ENCODE data around the gene DAPK1.

DAPK1 gene

DNA sequence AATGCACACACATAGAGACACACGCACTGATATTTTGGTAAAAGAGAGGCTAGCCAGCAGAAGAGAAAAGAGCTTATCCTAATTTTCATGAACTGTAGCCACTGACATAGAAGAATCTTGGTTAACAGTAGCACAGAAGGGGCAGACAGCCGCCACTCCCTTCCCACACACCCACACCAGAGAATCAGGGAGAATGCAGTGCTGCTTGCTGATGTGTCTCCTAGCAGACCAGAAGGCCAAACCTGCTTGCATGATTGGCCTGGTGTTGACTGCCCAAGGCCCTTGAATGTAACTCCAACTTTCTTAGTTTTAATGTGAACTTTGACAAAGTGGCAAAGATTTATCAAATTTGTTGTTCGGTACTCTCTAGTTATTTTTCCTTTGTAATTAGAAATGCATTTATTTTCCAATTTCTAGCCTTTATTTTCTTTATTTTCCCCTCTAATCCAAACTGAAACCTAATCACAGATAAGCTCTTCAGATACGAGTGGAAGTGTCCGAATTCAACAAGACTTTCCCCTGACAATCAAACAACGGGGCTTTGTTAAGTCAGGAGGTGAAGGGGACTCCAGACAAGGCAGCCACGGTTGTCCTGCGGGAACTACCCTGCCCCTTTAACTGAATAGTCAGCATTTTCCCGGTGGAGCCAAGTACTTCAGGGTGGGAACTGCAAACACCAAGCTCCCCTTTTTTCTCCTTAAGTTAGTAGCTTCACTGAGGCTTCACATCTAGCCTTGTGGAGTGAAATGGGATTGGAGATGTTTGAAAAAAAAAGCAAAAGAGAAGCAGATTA is 146.3 kb downstream of the DAPK1 start:
- no peak for DNase-seq (ENCODE audit: low spot score)

DNA sequence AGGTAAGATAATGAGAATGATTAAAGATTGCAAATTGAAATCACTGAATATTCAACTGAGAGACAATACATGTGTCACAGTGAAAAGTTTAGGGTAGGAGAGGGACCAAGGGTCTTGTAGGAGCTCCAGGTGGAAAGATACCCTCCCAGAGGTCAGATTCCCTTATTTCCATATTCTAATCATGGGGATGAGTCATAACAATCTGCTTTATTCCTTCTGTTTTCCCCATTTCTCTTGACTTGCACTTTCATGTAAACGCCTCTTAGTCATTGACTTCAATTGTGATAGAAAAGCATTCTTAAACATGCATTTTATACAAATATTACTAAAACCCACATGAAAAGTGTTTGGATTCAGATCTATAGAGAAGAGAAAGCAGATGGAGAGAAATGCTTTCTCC is 147.0 kb downstream of the DAPK1 start:
- no peak for DNase-seq (ENCODE audit: low spot score)

DNA sequence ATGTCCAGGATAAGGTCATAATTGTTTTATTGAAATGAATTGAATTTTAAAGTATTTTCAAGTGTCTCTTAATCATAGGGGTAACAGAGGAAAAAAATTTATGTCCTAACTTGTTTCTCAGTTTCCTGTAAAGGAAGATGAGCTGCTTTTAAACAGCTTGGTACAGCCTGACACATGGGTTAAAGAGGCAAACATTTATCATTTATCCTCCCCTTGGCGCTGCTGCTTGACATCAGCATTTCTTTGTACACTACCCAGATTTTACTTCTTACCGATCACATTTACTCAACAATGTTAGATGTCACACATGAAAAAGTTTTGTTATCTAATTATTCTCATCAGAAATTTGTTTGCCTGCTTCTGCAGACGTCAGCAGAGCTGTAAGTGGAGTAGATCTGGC is 148.9 kb downstream of the DAPK1 start:
- no peak for DNase-seq (ENCODE audit: low spot score)

DNA sequence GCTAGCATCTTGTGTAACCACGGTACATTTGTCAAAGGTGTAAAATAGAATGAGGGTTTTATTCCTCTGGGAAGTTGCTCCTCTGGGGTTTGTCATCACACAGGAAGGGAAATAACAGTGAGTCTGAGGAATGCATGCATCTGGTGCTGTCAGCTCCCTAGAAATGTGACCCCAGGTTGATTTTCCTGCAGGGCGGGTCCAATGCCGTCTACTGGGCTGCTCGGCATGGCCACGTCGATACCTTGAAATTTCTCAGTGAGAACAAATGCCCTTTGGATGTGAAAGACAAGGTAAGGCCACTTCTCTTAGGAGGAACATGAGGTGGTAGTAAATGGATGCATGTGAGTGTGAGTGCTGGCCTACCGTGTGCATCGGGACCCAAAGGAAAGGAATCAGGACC is 149.4 kb downstream of the DAPK1 start:
- DNase-seq (ENCODE audit: low spot score) = peak; percentile 45

DNA sequence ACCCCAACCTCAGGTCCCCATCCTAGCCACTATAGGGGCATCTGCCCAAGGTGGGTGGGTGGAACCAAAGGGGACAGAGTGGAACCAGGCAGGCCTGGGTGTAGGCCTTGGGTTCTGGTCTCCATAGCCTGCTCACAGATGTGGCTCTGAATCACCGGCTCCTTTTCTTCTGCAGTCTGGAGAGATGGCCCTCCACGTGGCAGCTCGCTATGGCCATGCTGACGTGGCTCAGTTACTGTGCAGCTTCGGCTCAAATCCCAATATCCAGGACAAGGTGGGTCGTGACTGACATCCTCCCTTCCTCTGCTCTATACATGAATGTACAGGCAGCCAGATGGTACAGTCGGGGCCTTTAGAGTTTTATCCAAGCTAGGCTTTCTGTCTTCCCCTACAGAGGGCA is 150.9 kb downstream of the DAPK1 start:
- no peak for DNase-seq (ENCODE audit: low spot score)

DNA sequence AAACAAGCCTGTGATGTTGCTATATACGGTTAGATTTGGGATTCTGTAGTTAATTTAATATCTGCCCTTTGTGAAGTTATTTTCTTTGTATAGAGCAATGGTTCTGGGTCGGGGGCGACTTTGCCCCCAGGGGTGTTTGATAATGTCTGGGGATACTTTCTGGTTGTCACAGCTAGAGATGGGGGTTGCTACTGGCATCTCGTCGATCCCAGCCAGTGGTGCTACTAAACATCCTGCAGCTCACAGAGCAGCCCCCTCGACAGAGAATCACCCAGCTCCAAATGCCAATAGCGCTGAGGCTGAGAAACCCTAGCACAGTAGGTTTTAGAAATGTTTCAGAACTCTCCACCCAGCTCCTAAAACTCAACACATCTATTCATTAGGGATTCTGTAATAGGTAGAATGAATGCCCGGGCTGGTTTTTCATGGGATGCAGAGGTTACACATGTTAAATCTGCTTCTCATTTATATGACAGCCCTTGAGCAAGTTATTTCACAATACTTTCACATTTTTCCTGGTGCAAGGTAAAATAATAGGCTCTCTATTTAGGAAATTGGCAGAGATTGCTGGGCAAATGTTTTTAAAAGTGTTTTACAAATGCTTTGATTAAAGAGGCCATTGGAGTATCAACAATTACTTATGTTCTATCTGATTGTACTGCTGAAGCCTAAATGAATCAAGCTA is 153.1 kb downstream of the DAPK1 start:
- no peak for DNase-seq (ENCODE audit: low spot score)

DNA sequence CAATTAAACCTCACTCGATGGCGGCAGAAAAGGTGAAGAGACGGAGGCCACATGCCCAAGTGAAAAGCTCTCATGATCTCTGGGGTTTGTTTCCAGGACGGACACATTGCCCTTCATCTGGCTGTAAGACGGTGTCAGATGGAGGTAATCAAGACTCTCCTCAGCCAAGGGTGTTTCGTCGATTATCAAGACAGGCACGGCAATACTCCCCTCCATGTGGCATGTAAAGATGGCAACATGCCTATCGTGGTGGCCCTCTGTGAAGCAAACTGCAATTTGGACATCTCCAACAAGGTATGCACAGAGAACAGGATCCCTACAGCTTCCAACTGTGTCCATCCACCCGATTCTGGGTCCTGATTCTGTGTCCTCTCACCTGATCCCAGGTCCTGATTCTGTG is 153.8 kb downstream of the DAPK1 start:
- no peak for DNase-seq (ENCODE audit: low spot score)

DNA sequence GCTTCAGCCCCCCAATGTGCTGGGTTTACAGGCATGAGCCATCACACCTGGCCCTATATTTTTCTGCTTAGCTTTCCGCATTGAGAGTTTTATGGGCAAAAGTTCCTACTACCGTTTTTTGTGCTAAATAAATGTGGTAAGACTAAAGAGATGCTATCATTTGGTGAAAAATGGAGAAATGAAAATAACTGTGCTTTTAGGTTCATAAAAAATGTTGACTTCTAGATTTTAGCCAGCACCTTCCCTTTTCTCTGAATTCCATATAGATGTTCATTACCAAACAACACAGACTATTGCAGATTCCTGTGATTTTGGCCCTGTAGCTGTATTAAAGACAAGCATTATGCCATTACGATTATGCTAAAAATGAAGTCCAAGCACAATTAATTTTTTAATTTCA is 156.3 kb downstream of the DAPK1 start:
- no peak for DNase-seq (ENCODE audit: low spot score)

DNA sequence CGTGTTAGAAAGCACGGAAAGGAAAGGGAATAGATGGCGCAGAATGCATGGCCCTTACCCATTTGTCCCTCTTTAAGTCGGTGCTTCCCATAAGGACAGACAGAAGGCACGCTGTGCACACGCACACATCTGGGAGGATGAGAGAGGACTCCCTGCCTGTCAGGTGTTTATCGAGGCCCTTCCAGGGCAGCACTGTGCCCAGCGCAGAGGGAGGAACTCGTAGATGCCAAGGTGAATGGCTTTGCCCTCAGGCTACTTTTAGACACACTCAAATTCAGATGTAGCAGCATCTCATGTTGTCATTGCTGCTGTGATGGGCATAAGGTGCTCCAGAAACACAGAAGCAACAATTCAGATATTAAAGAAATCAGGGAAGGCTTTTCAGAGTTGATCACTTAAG is 158.1 kb downstream of the DAPK1 start:
- no peak for DNase-seq (ENCODE audit: low spot score)

DNA sequence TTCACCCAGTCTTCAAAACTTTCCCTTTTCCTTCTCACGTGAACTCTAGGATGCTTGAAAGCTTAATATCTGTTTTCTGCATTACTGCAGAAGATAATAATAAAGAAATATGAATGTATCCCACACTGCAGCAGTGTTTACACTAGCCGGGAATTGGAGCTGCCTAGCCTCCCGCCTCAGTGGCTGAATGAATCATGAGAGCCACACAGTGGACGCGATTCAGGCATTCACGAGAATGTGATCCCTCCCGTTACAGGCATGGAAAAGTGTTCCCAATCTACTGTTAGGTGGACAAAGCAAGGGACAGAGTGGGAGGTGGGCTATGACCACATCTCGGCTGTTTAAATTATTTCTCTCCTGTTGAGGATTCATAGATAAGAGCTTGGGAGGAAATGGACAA is 158.8 kb downstream of the DAPK1 start:
- no peak for DNase-seq (ENCODE audit: low spot score)

DNA sequence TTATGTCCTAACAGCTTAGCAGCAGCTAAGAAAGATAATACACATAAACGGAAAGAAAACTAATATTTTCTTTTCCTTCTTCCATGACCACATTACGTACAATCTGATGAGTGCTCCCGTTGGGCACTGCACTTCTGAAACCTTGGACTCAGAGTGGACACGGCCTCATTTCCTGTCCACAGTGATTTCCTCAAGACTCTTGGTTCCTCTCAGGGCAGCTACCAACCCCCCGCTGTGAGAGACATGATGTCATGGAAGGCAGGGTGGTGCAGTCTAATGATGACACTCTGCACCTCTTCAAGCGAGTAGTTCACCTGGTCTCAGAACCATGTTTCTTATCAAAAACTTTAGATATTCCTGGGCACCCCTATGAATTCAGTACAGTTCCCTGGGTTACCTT is 159.5 kb downstream of the DAPK1 start:
- peak; percentile 55 for DNase-seq (ENCODE audit: low spot score)

DNA sequence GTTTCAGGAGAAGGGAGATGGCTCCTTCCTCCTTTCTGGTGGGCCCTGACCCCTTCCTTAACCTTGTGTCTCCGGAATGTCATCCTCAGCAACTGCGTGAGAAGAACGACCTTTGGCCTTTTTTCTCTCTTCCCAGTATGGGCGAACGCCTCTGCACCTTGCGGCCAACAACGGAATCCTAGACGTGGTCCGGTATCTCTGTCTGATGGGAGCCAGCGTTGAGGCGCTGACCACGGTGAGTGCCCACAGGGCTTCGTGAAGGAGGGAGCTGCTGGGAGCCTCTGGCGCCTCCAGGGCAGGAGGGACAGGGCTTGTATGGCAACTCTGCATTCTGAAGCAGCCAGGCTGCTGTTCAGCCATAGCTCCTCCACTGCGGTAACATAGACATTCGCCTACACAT is 160.2 kb downstream of the DAPK1 start:
- no peak for DNase-seq (ENCODE audit: low spot score)

DNA sequence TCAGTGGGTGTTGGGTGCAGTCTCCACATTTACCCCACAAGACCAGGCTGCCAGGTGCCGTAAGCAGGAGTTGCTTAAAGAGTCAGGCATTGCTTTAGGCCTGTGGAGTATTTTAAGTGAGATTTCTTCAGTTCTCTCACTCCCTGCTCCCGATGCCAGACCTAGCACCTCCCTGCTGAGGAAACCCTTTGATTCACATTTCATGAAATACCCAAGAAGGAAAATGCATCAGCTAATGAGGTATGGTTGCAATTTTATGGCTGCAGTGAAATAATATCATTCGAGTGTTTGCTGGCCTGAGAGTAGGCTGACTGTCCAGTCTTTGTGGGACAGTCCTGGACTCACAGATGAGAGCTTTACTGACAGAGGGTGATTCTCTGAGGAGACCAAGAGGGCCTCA is 160.8 kb downstream of the DAPK1 start:
- DNase-seq (ENCODE audit: low spot score) = no peak

DNA sequence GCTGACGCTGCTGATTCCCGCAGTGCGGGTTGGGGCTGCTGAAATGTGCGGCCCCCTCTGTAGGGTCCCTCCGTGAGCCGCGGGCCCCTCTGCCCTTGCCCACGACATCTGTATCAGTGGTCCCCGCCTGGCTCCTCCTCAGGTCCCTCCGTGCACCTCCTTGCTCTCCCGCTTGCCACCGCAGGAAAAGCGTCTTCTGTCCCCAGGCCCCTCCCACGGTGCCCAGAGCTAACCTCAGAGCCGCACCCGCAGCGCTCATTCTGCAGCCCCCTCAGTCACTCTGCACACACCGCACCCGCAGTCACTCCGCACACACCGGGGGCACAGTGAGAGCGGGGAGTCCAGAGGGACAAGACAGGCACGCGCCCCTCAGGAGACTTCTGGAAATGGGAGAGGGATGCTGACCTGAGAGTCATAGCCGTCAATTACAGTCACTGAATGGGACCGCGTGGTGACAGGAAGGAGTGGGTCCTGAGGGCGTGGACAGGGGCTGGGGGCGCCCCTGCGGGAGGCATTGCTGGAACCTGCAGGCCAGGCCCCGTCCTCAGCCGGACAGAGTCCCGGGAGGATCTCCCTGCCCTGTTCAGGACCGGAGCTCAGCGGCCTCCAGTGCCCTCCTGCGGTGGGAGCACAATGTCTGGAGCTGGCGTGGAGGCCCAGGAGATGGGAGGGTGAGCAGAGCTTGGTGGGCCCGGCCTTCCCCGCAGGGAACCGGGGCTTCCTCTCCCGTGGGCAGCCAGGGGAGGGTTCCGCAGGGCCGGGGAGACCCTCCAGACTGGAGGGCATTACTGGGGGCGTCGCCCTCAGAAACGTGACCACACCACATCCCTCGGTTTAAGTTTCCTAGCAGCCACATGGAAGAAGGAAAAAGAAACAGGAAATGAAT is 162.1 kb downstream of the DAPK1 start:
- DNase-seq (ENCODE audit: low spot score) = no peak

DNA sequence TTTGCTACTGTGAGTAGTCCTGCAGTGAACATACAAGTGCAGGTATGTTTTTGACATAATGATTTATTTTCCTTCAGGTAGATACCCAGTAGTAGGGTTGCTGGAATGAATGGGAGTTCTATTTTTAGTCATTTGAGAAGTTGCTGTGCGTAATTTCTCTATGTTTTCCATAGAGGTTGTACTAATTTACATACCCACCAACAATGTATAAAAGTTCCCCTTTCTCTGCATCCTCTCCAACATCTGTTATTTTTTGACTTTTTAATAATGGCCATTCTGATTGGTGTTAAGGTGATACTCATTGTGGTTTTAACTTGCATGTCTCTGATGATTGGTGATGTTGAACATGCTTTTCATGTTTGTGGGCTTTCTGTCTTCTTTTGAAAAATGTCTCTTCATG is 163.6 kb downstream of the DAPK1 start:
- DNase-seq (ENCODE audit: low spot score) = no peak

DNA sequence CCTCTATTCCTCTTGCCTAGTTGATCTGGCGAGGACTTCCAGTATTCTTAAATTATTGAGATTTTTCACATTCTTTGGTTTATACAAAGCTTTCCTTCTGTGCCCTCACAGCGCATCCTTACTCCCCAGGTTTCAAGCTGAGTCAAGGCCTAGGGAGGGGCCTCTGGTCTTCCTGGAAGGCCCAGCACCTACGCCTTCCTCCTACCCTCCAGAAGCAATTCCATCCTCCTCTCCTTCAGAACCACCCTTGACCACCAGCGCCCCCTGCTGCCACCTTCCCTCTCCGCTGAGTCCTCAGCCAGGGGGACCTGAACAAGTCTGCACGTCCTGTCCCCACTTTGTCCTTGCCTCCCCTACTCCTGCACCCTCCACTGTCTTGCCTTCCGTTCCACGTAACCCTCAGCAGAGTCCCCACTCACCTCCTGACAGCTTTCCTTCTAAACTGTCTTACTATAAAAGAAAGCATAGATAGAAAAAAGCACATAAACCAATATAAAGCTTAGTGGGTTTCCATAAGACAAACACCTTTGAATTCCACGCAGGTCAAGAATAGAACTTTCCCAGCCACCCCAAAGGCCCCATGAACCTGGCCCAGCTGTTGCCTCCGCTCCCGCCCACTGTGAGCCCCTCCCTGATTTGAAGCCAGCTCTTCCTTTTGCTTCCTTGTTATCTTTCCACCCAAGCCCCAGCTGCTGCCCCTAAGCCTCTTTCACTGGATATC is 165.3 kb downstream of the DAPK1 start:
- peak; percentile 91 for DNase-seq (ENCODE audit: low spot score)

DNA sequence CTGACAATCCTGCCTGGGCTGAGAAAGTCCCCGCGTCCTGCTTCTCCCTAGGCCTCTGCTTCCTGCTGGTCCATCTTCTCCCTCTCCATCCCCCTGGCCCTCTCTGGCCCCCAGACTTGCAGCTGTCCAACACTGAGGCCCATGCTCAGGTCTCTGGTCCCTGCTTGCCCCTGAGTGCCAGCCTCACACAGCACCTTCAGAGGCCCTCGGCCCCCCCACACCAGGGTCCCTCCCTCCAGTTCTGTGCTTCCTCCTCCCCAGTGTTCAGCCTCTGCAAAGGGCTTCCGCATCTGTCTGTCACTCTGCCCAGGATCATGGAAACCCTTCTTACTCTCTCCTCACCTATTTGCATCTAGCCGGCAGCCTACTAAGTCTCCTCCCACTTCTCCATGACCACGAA is 165.9 kb downstream of the DAPK1 start:
- DNase-seq (ENCODE audit: low spot score) = no peak

DNA sequence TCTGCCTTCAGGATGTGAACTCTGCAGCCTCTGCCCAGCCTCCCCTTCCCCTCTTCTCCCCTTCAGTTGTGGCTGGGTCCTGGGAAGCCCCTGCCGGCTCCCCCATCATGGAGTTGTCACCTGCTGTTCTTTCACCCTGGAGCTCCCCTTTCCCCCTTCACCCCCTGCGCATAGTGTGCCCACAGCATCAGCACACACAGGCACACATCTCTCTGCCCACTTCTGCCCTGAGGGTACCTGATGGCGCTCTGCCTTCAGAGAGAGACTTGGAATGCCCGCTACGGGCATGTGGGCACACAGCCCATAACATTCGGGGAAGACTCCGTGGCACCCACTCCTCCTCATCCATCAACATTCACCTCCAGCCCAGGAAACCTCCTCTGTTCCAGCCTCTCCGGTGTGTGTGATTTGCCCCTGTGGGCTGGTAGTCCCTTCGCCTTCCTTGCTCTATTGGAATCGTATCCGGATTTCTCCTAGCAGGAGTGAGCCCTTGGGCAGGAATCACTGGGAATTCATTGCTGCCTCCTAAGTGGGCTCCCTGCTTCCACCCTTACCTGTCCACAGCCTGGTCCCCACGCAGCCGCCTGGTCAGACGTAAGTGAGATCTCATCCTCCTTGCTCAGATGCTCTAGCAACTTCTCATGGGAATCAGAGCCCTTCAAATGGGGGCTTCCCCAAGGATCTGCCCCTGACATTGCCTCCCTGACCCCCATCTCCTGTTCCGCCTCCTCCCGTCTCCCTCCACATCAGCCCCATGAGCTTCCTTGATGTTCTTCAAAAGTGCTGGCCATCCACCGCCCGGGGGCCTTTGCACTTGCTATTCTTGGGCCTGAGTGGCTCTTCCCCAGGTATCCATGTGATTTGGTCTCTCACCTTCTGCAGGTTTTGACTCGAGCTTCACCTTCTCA is 166.7 kb downstream of the DAPK1 start:
- no peak for DNase-seq (ENCODE audit: low spot score)

DNA sequence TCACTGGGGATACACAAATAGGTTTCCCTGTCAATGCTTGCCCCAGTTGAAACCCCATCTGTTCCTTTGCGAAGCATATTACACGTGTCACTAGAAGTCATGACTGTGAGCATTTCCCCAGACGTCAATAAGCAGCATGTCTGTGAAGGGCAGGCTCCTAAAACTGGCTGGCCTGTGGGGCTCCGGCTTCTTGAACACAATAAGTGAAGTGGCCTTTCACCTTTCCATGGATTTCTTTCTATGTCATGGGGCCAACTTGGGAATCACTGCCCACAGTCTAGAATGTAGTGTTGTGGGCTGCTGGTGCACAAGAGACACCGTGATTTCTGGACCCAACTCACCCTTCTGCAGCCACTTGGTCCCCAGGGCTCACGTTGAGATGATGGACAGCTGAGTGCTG is 167.8 kb downstream of the DAPK1 start:
- no peak for DNase-seq (ENCODE audit: low spot score)

DNA sequence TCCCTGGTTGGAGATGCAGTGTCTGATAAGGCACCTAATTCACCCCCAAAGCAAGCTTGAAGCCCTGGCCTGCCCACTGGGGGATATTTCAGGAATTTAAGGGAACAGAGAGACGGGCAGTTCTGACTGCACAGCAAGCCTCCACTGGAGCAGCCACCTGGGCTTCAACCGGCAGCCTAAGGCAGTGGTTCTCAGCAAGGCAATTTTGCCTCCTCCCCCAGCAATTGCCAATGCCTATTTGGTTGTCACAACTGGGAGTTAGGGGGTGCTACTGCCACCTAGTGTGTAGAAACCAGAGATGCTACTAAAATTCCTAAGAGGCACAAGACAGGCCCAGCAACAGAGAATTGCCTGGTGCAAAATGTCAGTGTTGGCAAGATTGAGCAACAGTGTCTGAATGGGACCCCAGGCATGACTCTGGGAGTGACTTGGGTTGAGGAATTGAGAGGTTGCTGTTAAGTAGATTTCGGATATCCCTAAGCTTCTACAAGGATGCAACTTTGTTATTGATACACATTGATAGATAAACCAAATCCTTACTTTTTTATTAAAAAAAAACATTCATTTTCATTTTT is 169.6 kb downstream of the DAPK1 start:
- peak; percentile 48 for DNase-seq (ENCODE audit: low spot score)

DNA sequence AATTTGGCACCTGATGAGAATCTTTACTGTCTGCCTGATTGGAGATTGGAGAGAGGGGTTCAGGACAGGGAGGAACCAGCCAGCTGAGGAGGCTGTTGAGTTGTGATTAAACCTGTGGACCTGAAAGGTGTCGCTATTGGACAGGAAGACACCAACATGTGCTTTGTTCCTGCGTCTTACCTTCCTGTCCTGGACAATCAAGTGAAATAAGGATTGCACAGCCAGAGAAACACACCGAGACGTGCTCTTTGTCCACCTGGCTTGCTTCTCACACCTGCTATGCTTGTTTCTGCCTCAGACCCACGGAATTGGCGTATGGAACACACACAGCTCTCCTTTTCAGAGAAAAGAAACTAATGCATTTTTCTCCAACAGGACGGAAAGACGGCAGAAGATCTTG is 170.6 kb downstream of the DAPK1 start:
- DNase-seq (ENCODE audit: low spot score) = no peak
